ENCODE results near the gene STUB1.
"Not testable (repeated sequence)": the region's sequence is repeated elsewhere in the genome, so short reads cannot be mapped to it uniquely, and the experiment has no call there.

The STUB1 gene

DNA sequence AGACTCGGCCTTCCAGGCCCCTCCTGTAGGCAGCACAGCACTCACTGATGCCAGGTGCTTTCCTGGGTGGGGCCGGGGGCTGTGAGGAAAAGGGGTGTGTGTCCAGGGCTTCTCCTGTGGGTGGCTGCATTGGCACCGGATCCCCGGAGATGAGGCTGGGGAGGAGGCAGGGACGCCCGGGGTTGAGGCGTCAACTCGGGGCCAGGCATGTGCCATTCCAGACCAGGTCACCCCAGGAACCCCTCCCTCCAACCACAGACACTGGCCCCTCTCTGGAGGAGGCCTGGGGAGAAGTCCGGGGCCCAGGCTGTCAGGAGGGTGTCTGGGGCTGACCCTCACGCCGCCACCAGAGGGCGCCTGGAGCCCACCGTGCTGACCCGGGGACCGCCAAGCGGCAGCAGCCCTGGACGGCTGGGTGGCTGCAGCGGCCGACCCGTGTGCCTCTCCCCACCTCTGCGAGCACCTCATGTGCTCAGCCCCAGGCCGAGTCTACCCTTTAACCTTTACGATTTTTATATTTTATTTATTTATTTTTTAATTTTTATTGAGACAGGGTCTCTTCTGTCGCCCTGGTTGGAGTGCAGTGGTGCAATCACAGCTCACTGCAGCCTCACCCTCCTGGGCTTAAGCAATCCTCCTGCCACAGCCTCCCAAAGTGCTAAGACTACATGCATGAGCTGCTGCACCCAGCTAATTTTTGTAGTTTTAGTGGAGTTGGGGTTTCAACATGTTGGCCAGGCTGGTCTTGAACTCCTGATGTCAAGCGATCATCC lies 31.5 kb downstream of the STUB1 start:
- DNase-seq (ENCODE audit: low read depth in 3 of 3) = peak; percentile 53 to 80 (median 57)

DNA sequence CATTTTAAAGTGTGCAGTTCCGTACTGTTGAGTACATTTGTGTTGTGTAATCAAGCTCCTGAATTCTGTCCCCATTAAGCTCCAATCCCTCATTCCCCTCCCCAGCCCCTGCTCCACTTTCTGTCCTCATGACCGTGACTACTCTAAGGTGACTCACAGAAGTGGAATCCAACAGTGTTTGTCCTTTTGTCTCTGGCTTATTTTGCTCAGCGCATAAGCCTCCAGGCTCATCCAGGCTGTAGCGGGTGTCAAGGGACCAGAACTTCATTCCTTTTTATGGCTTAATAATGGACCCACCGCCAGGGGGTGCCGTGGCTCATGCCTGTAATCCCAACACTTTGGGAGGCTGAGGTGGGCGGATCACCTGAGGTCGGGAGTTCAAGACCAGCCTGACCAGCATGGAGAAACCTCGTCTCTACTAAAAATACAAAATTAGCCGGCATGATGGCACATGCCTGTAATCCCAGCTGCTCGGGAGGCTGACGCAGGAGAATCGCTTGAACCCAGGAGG lies 32.6 kb downstream of the STUB1 start:
- DNase-seq (ENCODE audit: low read depth in 3 of 3) = not testable (repeated sequence)

DNA sequence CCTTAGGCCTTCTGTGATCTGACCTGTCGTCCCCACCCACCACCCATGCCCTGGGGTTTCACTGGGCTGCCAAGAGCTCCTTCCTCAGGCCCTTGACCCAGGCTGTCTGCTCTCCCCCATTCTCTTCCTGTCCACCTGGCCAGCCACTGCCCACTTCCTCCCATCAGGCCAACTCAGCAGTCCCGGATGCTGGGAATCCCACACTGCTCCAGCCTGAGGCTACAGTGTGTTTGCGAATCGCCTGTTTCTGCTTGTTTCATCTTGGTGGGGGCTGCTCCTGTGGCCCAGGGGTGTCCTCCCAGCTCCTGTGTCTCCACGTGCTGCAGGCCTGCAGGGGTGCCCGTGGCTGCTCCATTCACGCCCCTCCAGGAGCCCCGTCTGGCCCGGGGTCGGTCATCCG lies 33.9 kb downstream of the STUB1 start:
- no peak for DNase-seq (ENCODE audit: low read depth in 3 of 3)

DNA sequence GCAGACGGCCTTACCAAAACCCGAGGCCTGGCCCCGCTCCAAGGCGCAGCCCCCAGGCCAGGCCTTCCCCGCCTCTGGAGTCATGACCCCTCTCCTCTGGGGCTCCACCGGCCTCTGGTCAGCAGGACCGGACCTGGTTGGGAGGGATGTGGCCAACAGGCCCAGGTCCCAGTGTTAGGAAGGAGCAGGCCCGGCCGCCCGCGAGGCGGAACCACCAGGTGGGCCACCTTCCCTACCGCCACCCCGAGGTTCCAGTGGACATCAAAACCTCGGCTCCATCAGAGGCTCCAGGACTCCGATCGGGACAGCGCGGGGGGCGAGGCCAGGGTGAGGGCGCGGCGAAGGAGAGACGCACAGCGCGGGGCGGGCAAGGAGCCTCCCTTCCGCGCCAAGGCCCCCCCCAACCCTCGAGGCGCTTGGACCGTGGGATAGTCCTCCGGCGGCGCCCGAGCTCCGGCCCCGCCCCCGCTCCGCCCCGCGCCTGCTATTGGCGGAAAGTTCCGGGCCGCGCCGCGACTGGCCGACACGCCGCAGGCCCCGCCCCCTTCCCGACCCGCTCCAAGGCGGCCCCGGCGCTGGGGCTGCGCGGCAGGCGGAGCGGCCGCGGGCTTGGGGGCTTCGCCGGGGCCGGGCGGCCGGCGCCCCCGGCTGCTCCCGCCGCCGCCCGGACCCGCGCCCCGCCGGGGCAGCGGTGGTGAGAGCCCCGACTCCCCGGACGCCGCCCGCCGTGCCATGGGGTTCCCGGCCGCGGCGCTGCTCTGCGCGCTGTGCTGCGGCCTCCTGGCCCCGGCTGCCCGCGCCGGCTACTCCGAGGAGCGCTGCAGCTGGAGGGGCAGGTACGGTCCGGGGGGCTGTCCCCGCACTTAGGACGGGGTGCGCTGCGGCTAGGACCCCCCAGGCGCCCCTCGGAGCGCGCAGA lies 34.6 kb downstream of the STUB1 start, which contains the start of gene METRN:
TSS of gene METRN (plus strand) at position 561 of the 919 bp plus-strand sequence. CDS start at position 733, 172 bp downstream.
- peak; percentile 75 to 92 (median 75) for DNase-seq (ENCODE audit: low read depth in 3 of 3)

DNA sequence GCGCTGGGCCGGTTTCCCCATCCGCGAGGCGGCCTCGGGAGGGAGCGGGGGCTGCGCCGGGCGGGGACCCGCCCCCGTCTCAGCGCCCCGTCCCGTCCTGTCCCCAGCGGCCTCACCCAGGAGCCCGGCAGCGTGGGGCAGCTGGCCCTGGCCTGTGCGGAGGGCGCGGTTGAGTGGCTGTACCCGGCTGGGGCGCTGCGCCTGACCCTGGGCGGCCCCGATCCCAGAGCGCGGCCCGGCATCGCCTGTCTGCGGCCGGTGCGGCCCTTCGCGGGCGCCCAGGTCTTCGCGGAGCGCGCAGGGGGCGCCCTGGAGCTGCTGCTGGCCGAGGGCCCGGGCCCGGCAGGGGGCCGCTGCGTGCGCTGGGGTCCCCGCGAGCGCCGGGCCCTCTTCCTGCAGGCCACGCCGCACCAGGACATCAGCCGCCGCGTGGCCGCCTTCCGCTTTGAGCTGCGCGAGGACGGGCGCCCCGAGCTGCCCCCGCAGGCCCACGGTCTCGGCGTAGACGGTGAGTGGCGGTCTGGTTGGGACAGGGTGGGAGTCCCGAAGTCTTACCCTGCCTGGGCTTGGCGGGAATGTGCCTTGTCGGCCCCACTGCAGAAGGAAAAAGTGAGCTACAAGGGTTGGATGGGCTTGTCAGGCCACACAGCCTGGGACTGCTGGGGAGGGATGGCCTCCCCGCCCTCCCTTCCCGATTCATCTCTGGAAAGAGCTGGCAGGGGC lies 35.4 kb downstream of the STUB1 start:
- DNase-seq (ENCODE audit: low read depth in 3 of 3) = no peak

DNA sequence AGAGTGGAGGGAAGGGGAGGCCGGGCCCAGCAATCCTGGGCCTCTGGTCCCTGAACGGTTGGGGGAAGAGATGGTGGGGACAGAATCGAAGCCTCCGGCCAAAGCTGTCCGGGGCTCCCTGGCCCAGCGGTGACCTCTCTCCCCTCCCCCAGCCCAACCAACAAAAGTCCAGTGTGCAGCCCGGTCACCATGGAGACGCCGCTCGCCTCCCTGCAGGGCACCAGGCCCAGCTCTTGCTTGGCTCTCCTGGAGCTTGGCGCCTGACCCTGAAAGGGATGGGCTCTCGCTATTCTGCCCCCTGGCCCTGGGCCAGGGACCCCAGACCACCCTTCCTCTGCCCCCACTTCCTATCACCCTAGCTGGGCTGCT lies 36.0 kb downstream of the STUB1 start:
- DNase-seq (ENCODE audit: low read depth in 3 of 3) = no peak

DNA sequence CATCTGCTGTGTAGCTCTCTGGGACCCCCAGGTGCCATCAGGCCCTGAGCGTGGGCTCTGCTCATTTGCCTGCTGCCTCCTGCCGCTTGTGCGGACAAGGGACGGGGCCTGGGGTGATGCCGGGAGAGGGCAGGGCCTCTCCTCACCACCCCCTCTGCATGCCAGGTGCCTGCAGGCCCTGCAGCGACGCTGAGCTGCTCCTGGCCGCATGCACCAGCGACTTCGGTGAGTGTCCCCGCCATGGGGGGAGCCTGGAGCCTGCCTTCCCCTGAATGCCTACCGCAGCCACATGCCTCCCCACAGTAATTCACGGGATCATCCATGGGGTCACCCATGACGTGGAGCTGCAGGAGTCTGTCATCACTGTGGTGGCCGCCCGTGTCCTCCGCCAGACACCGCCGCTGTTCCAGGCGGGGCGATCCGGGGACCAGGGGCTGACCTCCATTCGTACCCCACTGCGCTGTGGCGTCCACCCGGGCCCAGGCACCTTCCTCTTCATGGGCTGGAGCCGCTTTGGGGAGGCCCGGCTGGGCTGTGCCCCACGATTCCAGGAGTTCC lies 36.6 kb downstream of the STUB1 start:
- DNase-seq (ENCODE audit: low read depth in 3 of 3) = no peak

DNA sequence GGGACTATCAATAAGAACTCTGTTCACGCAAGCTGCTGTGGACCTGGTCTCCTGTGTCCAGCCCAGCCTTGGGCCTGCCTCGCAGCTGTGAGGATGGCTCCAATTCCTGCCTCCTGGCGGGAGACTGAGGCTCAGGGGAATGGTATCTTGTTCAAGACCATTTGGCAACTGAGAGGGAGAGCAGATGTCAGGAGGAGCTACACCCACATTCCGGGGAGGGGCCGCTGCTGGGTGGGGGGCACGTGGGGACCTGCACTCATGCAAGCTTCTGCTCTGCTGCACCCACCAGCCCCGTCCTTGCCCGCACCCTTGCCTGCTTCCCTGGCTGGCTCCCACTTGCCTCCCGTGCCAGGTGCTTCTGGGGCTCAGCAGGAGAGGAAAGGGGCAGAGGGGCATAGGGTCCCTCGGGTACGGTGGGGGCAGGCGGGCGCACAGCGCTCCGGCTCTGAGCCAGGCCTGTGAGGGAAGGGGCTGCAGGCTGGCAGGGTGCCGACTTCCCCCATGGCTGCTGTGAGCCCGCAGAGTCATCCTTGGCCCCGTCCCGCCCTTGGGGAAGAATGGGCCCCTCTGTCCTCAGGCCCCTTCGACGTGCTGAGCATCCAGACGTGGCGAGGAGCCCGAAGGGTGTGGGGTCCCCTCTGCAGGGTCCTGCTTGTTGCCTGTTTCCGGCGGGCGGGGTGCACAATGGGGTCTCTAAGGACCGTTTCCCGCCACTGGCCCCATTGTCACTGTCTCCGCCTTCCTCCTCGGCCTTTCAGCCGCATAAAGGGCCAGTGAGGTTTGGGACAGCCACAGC lies 37.4 kb downstream of the STUB1 start:
- no peak for DNase-seq (ENCODE audit: low read depth in 3 of 3)

DNA sequence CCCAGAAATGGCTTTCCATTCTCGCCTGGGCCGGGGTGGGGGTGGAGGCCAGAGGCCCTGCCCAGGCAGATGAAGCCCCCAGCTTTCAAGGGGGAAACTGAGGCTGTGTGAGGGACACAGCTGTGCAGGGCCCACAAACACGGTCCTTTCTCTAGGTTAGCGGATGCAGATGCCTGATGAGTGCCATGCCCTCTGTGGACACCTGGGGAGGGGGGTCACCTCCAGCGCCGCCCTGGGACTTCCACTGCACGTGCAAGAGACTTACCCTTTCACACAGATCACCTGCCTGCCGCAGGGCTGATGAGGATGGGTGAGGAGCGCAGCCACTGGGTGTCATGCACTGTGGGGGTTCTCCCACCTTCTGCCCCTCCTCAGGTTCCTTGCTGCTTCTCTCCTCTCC lies 38.2 kb downstream of the STUB1 start:
- DNase-seq (ENCODE audit: low read depth in 3 of 3) = no peak

DNA sequence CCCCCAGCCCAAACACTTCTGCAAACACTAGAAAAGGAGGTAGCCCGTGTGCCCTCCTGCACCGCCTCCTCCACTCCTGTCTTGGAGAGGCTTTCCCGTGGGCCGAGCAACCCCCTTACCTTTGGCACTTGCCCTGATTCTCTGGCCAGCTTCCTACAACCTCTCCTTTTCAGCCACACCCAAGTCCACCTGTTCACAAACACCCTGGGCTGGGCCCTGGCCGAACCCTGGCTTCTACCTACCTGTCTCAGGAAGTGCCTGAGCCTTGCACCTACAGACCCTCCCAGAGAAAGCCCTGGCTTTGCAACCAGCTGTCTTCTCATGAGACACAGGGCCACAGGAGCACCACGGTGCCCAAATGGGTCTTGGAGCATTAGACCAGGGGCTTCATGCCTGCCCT lies 38.7 kb downstream of the STUB1 start:
- no peak for DNase-seq (ENCODE audit: low read depth in 3 of 3)

DNA sequence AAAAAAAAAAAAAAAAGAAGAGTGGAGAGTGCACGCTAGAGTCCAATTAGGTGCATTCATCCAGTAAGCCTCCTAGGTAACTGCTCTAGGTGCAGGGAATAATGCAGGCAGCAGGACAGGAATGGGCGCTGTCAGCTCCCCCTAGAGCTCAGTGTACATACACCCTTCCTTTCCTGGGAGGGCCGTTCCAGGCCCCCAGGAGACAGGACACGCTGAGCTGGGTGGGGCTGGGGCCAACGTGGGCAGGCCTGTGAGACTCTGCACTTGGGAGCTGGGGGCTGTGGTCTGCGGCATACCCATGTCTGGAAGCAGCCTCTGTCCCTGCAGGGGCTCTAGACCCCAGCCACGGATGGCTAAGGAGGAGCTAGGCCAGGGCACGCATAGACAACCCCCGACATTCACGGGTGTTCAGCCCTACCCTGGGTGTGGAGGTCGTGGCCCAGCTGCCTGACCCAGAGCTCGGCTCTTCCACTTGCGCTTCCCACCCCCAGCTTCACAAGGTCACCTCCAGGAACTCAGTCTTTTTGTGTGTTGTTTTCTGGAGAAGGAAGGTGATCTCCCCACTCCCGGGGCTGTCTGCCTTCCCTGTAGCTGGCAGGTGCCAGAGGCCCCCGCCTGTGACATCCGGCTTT lies 39.7 kb downstream of the STUB1 start:
- DNase-seq (ENCODE audit: low read depth in 3 of 3) = no peak

DNA sequence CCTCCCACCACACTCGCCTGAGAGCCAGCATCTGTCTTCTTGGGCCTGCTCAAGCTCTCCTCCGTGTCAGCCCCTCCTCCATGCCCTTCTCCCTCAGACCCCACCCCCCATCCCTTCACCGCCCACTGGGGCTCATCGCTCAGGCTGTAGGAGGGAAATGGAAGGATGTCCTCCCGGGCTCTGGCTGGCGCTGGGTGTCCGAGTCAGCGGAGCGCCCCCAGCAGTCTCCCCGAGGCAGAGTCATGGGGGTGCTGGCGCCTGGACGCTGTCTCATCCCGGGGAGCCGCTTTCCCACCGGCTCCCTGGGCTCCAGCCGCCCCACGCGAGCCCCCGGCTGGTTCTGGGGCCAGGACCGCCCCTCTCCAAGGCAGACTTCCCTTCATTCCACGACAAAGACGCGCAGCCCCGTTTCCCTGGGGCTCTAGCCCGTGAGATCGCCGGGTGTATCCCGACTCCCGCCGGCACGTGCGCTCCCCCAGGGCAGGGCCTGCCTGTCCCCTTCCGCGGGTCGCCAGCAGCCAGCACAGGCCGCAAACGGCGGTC lies 40.3 kb downstream of the STUB1 start:
- no peak for DNase-seq (ENCODE audit: low read depth in 3 of 3)

DNA sequence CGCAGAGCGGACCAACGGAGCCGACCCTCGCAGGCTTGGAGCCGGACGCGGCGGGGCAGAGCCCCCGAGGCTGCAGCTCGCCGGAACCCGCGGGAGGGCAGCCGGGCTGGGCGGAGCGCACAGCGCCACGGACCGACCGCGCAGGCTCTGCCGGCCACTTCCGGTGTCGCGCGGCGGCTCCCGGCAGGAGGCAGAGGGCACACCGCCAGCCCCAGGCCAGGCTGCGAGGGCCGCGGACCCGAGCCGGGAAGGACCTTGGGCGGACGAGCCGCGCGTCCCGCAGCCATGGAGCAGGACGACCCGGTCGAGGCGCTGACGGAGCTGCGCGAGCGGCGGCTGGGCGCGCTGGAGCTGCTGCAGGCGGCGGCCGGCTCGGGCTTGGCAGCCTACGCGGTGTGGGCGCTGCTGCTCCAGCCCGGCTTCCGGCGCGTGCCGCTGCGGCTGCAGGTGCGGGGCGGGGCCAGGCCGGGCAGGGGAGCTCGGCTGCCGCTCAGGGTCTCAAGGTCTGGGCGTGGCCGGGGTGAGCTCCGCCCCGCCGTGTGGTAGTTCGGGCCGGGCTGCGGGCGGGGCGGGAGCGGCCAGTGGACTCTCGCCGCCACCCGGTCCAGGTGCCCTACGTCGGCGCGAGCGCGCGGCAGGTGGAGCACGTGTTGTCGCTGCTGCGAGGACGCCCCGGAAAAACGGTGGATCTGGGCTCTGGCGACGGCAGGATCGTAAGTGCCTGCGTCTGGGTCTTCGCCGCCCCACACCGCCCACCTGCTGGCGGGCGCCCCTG lies 41.0 kb downstream of the STUB1 start, which contains the start of gene ANTKMT:
TSS of gene ANTKMT (plus strand) at position 157 of the 775 bp plus-strand sequence. CDS start at position 286, 129 bp downstream.
- peak in 2 of 3 experiments; percentile 42 to 68 for DNase-seq (ENCODE audit: low read depth in 3 of 3)

DNA sequence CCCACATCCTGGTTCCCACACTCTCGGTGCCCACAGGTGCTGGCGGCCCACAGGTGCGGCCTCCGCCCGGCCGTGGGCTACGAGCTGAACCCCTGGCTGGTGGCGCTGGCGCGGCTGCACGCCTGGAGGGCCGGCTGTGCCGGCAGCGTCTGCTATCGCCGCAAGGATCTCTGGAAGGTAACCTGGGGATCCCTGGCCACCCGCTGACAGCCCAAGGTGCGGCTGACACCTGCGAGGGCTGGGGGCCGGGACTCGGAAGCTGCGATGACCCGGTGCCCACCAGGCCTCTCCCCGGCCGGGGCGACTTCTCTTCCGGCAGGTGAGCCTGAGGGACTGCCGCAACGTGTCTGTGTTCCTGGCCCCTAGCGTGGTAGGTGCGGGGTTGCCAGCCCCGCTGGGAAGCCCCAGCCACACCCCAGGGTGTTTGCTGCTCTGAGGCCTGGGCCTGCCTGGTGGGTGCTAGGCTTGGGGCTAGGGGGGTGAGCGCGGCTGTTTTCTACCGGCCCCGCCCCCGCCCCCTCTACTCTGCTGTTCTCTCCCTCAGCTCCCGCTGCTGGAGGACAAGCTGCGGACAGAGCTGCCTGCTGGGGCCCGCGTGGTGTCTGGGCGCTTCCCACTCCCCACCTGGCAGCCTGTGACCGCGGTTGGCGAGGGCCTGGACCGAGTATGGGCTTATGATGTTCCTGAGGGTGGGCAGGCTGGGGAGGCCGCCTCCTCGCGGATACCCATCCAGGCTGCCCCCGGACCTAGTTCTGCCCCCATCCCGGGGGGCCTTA lies 41.7 kb downstream of the STUB1 start:
- no peak for DNase-seq (ENCODE audit: low read depth in 3 of 3)

DNA sequence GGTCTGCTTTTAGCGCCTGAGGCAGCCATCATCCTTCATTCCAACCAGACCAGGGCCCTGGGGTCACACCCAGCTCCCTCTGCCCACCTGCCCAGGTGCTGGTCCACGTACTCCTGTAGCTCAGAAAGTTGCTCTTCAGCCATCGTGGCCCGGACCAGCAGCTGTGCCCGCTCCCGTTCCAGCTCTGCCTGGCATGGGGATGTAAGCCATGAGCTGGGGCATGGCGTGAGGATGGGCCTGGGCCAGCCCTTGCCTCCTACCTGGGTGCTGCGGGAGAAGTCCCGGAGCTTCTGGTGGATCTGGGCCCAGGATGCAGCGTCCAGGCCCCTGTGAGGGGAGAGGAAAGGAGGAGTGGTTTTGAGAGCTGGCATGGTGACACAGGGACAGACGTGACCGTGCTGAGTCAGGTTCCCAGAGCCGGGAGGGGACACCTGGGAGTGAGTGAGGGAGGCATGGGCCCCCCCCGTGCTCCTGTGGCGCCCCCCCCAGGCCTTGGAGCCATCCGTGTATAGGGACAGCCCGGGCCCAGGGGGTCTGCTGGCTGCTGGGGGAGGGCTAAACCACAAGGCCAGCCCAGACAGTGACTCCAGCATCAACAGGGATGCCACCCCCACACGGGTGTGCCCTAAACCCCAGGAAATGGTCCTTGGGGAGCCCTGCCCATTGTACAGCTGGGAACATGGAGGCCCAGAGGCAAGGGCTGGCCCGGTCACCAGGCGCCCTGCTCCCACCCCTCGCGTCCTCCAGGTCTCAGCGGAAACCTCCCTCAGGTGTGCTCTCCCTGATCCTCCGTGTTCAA lies 42.8 kb downstream of the STUB1 start:
- DNase-seq (ENCODE audit: low read depth in 3 of 3) = no peak

DNA sequence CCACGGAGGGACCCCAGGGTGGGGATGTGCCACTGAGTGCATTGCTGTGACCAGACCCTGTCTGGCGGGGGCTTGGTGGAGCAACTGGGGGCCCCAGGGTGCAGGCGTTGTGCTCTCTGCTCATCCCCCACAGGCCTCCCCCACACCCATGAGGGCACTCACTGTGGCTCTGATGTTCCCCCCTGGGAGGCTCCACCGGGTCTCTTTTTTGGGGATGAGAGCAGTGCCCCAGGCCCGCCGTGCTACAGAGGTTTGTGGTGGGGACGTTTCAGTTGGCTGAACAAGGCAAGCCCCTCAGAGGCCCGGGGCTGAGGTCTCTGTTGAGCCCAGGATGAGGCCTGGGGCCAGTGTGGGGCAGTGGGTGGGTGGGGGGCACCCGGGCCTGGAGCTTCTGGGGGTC lies 43.5 kb downstream of the STUB1 start:
- DNase-seq (ENCODE audit: low read depth in 3 of 3) = no peak

Data from stimulated activated CD4-positive, alpha-beta T cell treated with anti-CD3 and anti-CD28 coated beads, TNF-alpha, amount 100 ng/mL, for 4 hours (primary cell).